K562 (cell line): ENCODE results near the gene VTI1B. TPM values are rescaled to one million over a fixed set of nuclear protein-coding genes. Genes with fewer than 3 reads are reported as not detected.

Experiments used
- ATAC-seq: fragments of 200-7000 bp; cut with Tn5 transposase; 3 replicates; pipeline ENCODE4 v1.9.1; 2020; ENCODE audit warnings: moderate library complexity
- BruUV-seq: library from RNA; stranded (reverse); fragments of 400-500 nt; replicated peaks from 2 replicates; lab custom pipeline; 2021; lab: Mats Ljungman, UMichigan
- CTCF ChIA-PET: fragments of 300-600 bp; formaldehyde crosslinking; extraction: SDS; loops from one replicate; lab custom pipeline; 2021; ENCODE audit warnings: low intra/inter-chr PET ratio; lab: Yijun Ruan, JAX
- POLR2A ChIA-PET: fragments of 300-600, 350-650 bp; sonication (Branson Sonifier 250); formaldehyde crosslinking; extraction: SDS; loops from one replicate; lab custom pipeline; 2021; ENCODE audit warnings: antibody characterized with exemption, inconsistent platforms; lab: Yijun Ruan, JAX
- DNase-seq, 4 experiments: peaks; one replicate each; pipeline versions ENCODE4 v3.0.0 to v3.0.0-alpha.2; 2011 to 2018; ENCODE audit warnings: low spot score in 3 of 4, mixed read lengths in 3 of 4; ENCODE audit errors: extremely low read depth in 1 of 4
- FAIRE-seq: peaks from 2 replicates; lab custom pipeline; 2011; peaks lifted over from hg19 to GRCh38; lab: Jason Lieb, UNC
- H2AFZ ChIP-seq: 2 replicates; pipeline ENCODE4 v1.6.0; 2011; ENCODE audit warnings: low read depth, low read length, control low read depth, inconsistent platforms
- H3K27ac ChIP-seq: fragments of 200-600 bp; 3 replicates; pipeline ENCODE4 v1.8.0; 2011; ENCODE audit warnings: low read depth, mild to moderate bottlenecking, control low read depth, inconsistent platforms, low read length, moderate library complexity, mixed read lengths; ENCODE audit errors: extremely low read depth
- H3K27me3 ChIP-seq, 2 experiments: fragments of 300-600 bp in 1 of 2; 2 replicates in 1 of 2; 3 replicates in 1 of 2; pipeline versions ENCODE4 v1.6.0 to v1.8.0; 2011; ENCODE audit warnings: inconsistent platforms in 2 of 2, low read length in 2 of 2, mild to moderate bottlenecking in 1 of 2, mixed read lengths in 1 of 2, moderate library complexity in 1 of 2; ENCODE audit not compliant: control insufficient read depth in 2 of 2, insufficient read depth in 2 of 2
- H3K36me3 ChIP-seq: fragments of 300-600 bp; 3 replicates; pipeline ENCODE4 v1.8.0; 2011; ENCODE audit warnings: mild to moderate bottlenecking, low read length, inconsistent platforms; ENCODE audit not compliant: control insufficient read depth, insufficient read depth
- H3K4me1 ChIP-seq, 2 experiments: fragments of 200-600 bp in 1 of 2; replicated peaks in 1 of 2; 2 replicates in 1 of 2; 3 replicates in 1 of 2; pipeline versions ENCODE4 v1.5.1 to v1.8.0; 2011; ENCODE audit warnings: inconsistent platforms in 2 of 2, low read length in 2 of 2, mild to moderate bottlenecking in 1 of 2, mixed read lengths in 1 of 2, moderate library complexity in 1 of 2; ENCODE audit not compliant: control insufficient read depth in 2 of 2, insufficient read depth in 2 of 2
- H3K4me2 ChIP-seq: 2 replicates; pipeline ENCODE4 v1.6.1; 2011; ENCODE audit warnings: low read length, control low read depth, inconsistent platforms, mixed read lengths; ENCODE audit not compliant: insufficient read depth
- H3K4me3 ChIP-seq: fragments of 200-600 bp; sonication (generic), shearing (Covaris generic); 2 replicates; pipeline ENCODE4 v1.5.1; 2016; ENCODE audit warnings: control low read depth, inconsistent platforms
- H3K79me2 ChIP-seq: fragments of 200-600 bp; 3 replicates; pipeline ENCODE4 v1.8.0; 2011; ENCODE audit warnings: low read length, inconsistent platforms; ENCODE audit not compliant: control insufficient read depth, insufficient read depth
- H3K9ac ChIP-seq, 2 experiments: 2 replicates each; pipeline versions ENCODE4 v1.6.0 to v1.6.1; 2011; ENCODE audit warnings: low read depth in 2 of 2, low read length in 2 of 2, control low read depth in 1 of 2, inconsistent platforms in 1 of 2, mild to moderate bottlenecking in 1 of 2, mixed read lengths in 1 of 2; ENCODE audit not compliant: insufficient read depth in 1 of 2
- H3K9me1 ChIP-seq: one replicate; pipeline ENCODE4 v1.6.0; 2011; ENCODE audit warnings: inconsistent platforms, mild to moderate bottlenecking, low read length, moderate library complexity; ENCODE audit not compliant: control insufficient read depth, insufficient read depth
- H3K9me3 ChIP-seq: replicated peaks from 2 replicates; pipeline ENCODE4 v1.5.1; 2011; ENCODE audit warnings: low read depth, low read length, inconsistent platforms; ENCODE audit not compliant: control insufficient read depth, insufficient read depth
- H4K20me1 ChIP-seq: replicated peaks from 2 replicates; pipeline ENCODE4 v1.6.1; 2011; ENCODE audit warnings: low read length, inconsistent platforms, mixed read lengths; ENCODE audit not compliant: control insufficient read depth, insufficient read depth
- CBX5 ChIP-seq: IDR thresholded peaks from 2 replicates; pipeline ENCODE4 v1.6.1; 2014; ENCODE audit warnings: low read depth, borderline replicate concordance
- CREB3 ChIP-seq: fragments of 450-650 bp; conservative IDR thresholded peaks from 2 replicates; pipeline ENCODE4 v1.6.1; 2016; ENCODE audit warnings: missing genetic modification characterization, low read depth, mild to moderate bottlenecking, missing compliant biosample characterization, moderate library complexity
- CXXC5 ChIP-seq: fragments of 250-450 bp; sonication (Bioruptor Pico); IDR thresholded peaks from 2 replicates; pipeline ENCODE4 v1.8.0; 2022; ENCODE audit warnings: inconsistent platforms, mild to moderate bottlenecking, moderate library complexity
- KDM2B ChIP-seq: fragments of 250-450 bp; sonication (Bioruptor Pico); IDR thresholded peaks from 2 replicates; pipeline ENCODE4 v1.8.0; 2021; ENCODE audit warnings: mild to moderate bottlenecking, moderate library complexity
- MCM7 ChIP-seq, 2 experiments: fragments of 450-650 bp; IDR thresholded peaks; 2 replicates each; pipeline ENCODE4 v1.6.1; 2016 to 2018
- PHF8 ChIP-seq: fragments of 200-600 bp; sonication (generic); IDR thresholded peaks from 2 replicates; pipeline ENCODE4 v1.6.1; 2012; ENCODE audit warnings: mixed run types, mild to moderate bottlenecking, inconsistent platforms, low read length, moderate library complexity, borderline replicate concordance
- PTRF ChIP-seq: fragments of 450-650 bp; IDR thresholded peaks from 2 replicates; pipeline ENCODE4 v1.6.1; 2016; ENCODE audit warnings: mild to moderate bottlenecking, missing genetic modification characterization, missing compliant biosample characterization
- RAD51 ChIP-seq: fragments of 450-650 bp; IDR thresholded peaks from 2 replicates; pipeline ENCODE4 v1.7.1; 2016; ENCODE audit warnings: low read depth, mild to moderate bottlenecking, borderline replicate concordance
- SP1 ChIP-seq: sonication (generic); formaldehyde crosslinking; IDR thresholded peaks from 2 replicates; pipeline ENCODE4 v1.8.1; 2022; ENCODE audit warnings: mild to moderate bottlenecking, missing genetic modification reagents
- TCF7 ChIP-seq: sonication (generic); IDR thresholded peaks from 2 replicates; pipeline ENCODE4 v1.6.1; 2016; ENCODE audit warnings: antibody characterized with exemption, borderline replicate concordance
- TFAP4 ChIP-seq: sonication (generic); formaldehyde crosslinking; IDR thresholded peaks from 2 replicates; pipeline ENCODE4 v1.8.0; 2022; ENCODE audit warnings: missing genetic modification reagents, mild to moderate bottlenecking, moderate library complexity, borderline replicate concordance
- TRIM24 ChIP-seq, 2 experiments: fragments of 450-650 bp; IDR thresholded peaks; 2 replicates each; pipeline ENCODE4 v1.6.1; 2016
- ZBTB34 ChIP-seq: fragments of 250-450 bp; sonication (Bioruptor Pico); IDR thresholded peaks from 2 replicates; pipeline ENCODE4 v1.8.0; 2021; ENCODE audit warnings: mild to moderate bottlenecking, moderate library complexity
- ZC3H4 ChIP-seq: sonication (generic); formaldehyde crosslinking; IDR thresholded peaks from 2 replicates; pipeline ENCODE4 v1.9.0; 2021; ENCODE audit warnings: missing genetic modification reagents, borderline replicate concordance
- ZNF165 ChIP-seq: fragments of 250-450 bp; sonication (Bioruptor Pico); IDR thresholded peaks from 2 replicates; pipeline ENCODE4 v1.4.0; 2020; ENCODE audit warnings: borderline replicate concordance
- ZNF766 ChIP-seq: fragments of 200-800 bp; sonication (Bioruptor generic); conservative IDR thresholded peaks from 2 replicates; pipeline ENCODE4 v1.6.1; 2016; ENCODE audit warnings: missing genetic modification characterization, missing compliant biosample characterization
- ZNF785 ChIP-seq: fragments of 250-450 bp; sonication (Bioruptor Pico); IDR thresholded peaks from 2 replicates; pipeline ENCODE4 v1.4.0; 2020; ENCODE audit warnings: mild to moderate bottlenecking
- WGBS: fragments of 100-300 bp; shearing (Covaris generic); methylation state at CpG from one replicate; pipeline ENCODE4 v1.1.6; 2016; ENCODE audit warnings: low coverage, mixed read lengths; ENCODE audit not compliant: insufficient coverage; ENCODE audit errors: missing lambda C conversion rate; 5-methylcytosine and 5-hydroxymethylcytosine counted together
- in situ Hi-C: fragments of 300-500 bp; cut with MboI; formaldehyde crosslinking; loops from 4 replicates; pipeline ENCODE4 v1.15.0; 2018; ENCODE audit warnings: inconsistent platforms, mixed read lengths
- intact Hi-C: fragments of 100-400 bp; cut with micrococcal nuclease; formaldehyde crosslinking; loops from 2 replicates; pipeline ENCODE4 v1.14.2; 2022
- polyA plus RNA-seq, 8 experiments: library from polyadenylated mRNA; depleted of rRNA in 4 of 8; stranded (reverse) in 5 of 8; unstranded in 3 of 8; fragments of >200 nt; fragmentation: Nextera tagmentation in 2 of 8; fragmentation: Illumina TruSeq in 1 of 8; extraction: Ambion mirVana in 2 of 8; extraction: Trizol in 1 of 8; gene quantifications; 2 replicates each; pipeline versions ENCODE4 v1.2.1 to v1.2.3, GENCODE V29; 2011 to 2014; ENCODE audit warnings: inconsistent platforms in 1 of 8, missing spikeins in 1 of 8
- total RNA-seq, 7 experiments: library from RNA; depleted of rRNA in 6 of 7; stranded (reverse); fragments of >200 nt in 6 of 7; fragmentation: Illumina TruSeq in 2 of 7; extraction: Trizol in 2 of 7; gene quantifications; 2 replicates each; pipeline versions ENCODE4 v1.2.1 to v1.2.3, GENCODE V29; 2011 to 2021; ENCODE audit warnings: low replicate concordance in 1 of 7
- TF ChIP-seq, protein P1 (sequence below): sonication (generic); IDR thresholded peaks from 2 replicates; pipeline ENCODE4 v1.6.1; 2016

Gene VTI1B
- total and polyA plus RNA-seq, 9 of the 15 experiments (the other 6 are each of a cell fraction or from before 2014, with no cell fraction given), result 7.8 to 69.8 (median 50.1) TPM

GRCh38 chr14:67641902-67642749 lies 32.3 kb downstream of the VTI1B start:
- peak overlapping the region in 1 of 2 experiments; percentile 75; a peak in 1 of 4 replicates for H3K9ac ChIP-seq
- H3K9me3 ChIP-seq, result no peaks in the 10 kb centered on the region
- H3K9me1 ChIP-seq, result no peaks in the 10 kb centered on the region
- ChIA-PET POLR2A (interaction anchor here (0.5 to 1.5 kb wide), 10 partner anchors 10 to 48 kb away, joined by 3 to 6 read pairs (median 3); no protein-coding TSS in a partner anchor), CTCF (no interaction called here)
- peak overlapping the region; percentile 60 for H3K4me2 ChIP-seq
- no peaks in the 10 kb centered on the region for H3K79me2 ChIP-seq
- no TSS peak for BruUV-seq
- no peak overlapping the region for H2AFZ ChIP-seq
- H3K4me1 ChIP-seq, result peaks cover 0 to 23% of the 10 kb centered on the region in 2 experiments; a peak in 3 of 5 replicates
- FAIRE-seq (no peak), DNase-seq (peak in 1 of 4 experiments; percentile 20), ATAC-seq (peak; percentile 62)
- H3K4me3 ChIP-seq, result no peak overlapping the region
- peak overlapping the region; percentile 55; the same call in 1 of the 3 replicates for H3K27ac ChIP-seq
- in situ Hi-C loops (no loop called here), intact Hi-C loops (no loop called here)
- WGBS, result 18% methylated on average over 5 of the region's 5 CpGs
- peaks cover 22% of the 10 kb centered on the region; the same call in 2 of the 3 replicates for H3K36me3 ChIP-seq
- no peaks in the 10 kb centered on the region for H3K27me3 ChIP-seq
- H4K20me1 ChIP-seq, result no peaks in the 10 kb centered on the region
- TF ChIP-seq MCM7 (IDR thresholded peaks at IDR 0.05) (no peak), ZNF165 (no peak), RAD51 (no peak), SP1 (CRISPR knock-in tag) (no peak), CREB3 (tag) (no peak), TCF7 (no peak), ZNF766 (0 out of 2 replicates have a peak, but pooled peaks have one; percentile 24), CXXC5 (no peak), ZBTB34 (CRISPR knock-in tag) (no peak), ZNF785 (CRISPR knock-in tag) (no peak), TRIM24 (IDR thresholded peaks at IDR 0.05) (peak in 1 of 2 experiments; percentile 54; a peak in 2 of 4 replicates), PHF8 (no peak), KDM2B (CRISPR knock-in tag) (no peak), CBX5 (no peak), ZC3H4 (CRISPR knock-in tag) (no peak), TFAP4 (CRISPR knock-in tag) (no peak), PTRF (tag) (no peak)
- TF ChIP-seq, protein P1, sequence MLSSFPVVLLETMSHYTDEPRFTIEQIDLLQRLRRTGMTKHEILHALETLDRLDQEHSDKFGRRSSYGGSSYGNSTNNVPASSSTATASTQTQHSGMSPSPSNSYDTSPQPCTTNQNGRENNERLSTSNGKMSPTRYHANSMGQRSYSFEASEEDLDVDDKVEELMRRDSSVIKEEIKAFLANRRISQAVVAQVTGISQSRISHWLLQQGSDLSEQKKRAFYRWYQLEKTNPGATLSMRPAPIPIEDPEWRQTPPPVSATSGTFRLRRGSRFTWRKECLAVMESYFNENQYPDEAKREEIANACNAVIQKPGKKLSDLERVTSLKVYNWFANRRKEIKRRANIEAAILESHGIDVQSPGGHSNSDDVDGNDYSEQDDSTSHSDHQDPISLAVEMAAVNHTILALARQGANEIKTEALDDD, result peak; percentile 69
